ENCODE data around the gene UVSSA. TPM values are rescaled to one million over a fixed set of nuclear protein-coding genes. Genes with fewer than 3 reads are reported as not detected.

The UVSSA gene
- total RNA-seq, 4 donors from 2014 or later = 13.5 to 114 (median 34.2) TPM

- Histone ChIP-seq H3K4me1 (no peaks in the 10 kb centered on the region), H3K9me3 (no peaks in the 10 kb centered on the region), H3K4me3 (no peak overlapping the region), H3K27me3 (no peaks in the 10 kb centered on the region), H3K27ac (no peak overlapping the region), H3K36me3 (peaks cover 0 to 10% (median 3%) of the 10 kb centered on the region in 4 donors)
- TF ChIP-seq POLR2A (IDR thresholded peaks at IDR 0.05) (no peak), POLR2AphosphoS5 (IDR thresholded peaks at IDR 0.05) (no peak), EP300 (IDR thresholded peaks at IDR 0.05; ENCODE audit: low read depth) (no peak), CTCF (IDR thresholded peaks at IDR 0.05) (no peak)
- DNase-seq = no peak
- intact Hi-C loops (cut with DNase I; ENCODE audit: low total_unique reads) (no loop called here), in situ Hi-C loops (cut with MboI; ENCODE audit: low pct_ligation_motif_present in 1 of 4, low pct_unique_long_range_greater_than_20kb in 1 of 4, low sequenced_read_pairs in 3 of 4) (no loop called here)
- 94% methylated on average over 11 of the region's 11 CpGs; no CpG with 5 or more reads in 1 of the 2 donors for WGBS, 2 donors (ENCODE audit: low coverage in 1 of 2)
Observed at GRCh38 chr4:1325176-1325480, 21.9 kb upstream of the UVSSA start.

GRCh38 chr4:1325681-1326635 lies 21.1 kb upstream of the UVSSA start:
- no peak for DNase-seq
- 92% methylated on average over 34 of the region's 35 CpGs; no CpG with 5 or more reads in 1 of the 2 donors for WGBS, 2 donors (ENCODE audit: low coverage in 1 of 2)
- no peak for TF ChIP-seq POLR2AphosphoS5 (IDR thresholded peaks at IDR 0.05)
- TF ChIP-seq CTCF (IDR thresholded peaks at IDR 0.05) = no peak
- TF ChIP-seq POLR2A (IDR thresholded peaks at IDR 0.05) = no peak
- TF ChIP-seq EP300 (IDR thresholded peaks at IDR 0.05; ENCODE audit: low read depth) = no peak
- H3K27ac ChIP-seq = no peak overlapping the region
- peaks cover 0 to 10% (median 3%) of the 10 kb centered on the region in 4 donors for H3K36me3 ChIP-seq
- in situ Hi-C loops (cut with MboI; ENCODE audit: low pct_ligation_motif_present in 1 of 4, low pct_unique_long_range_greater_than_20kb in 1 of 4, low sequenced_read_pairs in 3 of 4) = no loop called here
- no peaks in the 10 kb centered on the region for H3K4me1 ChIP-seq
- no peaks in the 10 kb centered on the region for H3K27me3 ChIP-seq
- no peak overlapping the region for H3K4me3 ChIP-seq
- no peaks in the 10 kb centered on the region for H3K9me3 ChIP-seq
- intact Hi-C loops (cut with DNase I; ENCODE audit: low total_unique reads) = no loop called here

- H3K9me3 ChIP-seq = no peaks in the 10 kb centered on the region
- H3K27ac ChIP-seq = no peak overlapping the region
- TF ChIP-seq CTCF (IDR thresholded peaks at IDR 0.05) = no peak
- TF ChIP-seq POLR2AphosphoS5 (IDR thresholded peaks at IDR 0.05) = no peak
- TF ChIP-seq POLR2A (IDR thresholded peaks at IDR 0.05) = no peak
- TF ChIP-seq EP300 (IDR thresholded peaks at IDR 0.05; ENCODE audit: low read depth) = no peak
- intact Hi-C loops (cut with DNase I; ENCODE audit: low total_unique reads) = no loop called here
- no peak overlapping the region for H3K4me3 ChIP-seq
- no peak for DNase-seq
- H3K27me3 ChIP-seq = no peaks in the 10 kb centered on the region
- H3K36me3 ChIP-seq = peaks cover 0 to 10% (median 3%) of the 10 kb centered on the region in 4 donors
- H3K4me1 ChIP-seq = no peaks in the 10 kb centered on the region
- WGBS, 2 donors (ENCODE audit: low coverage in 1 of 2) = 93% methylated on average over 6 to 26 of the region's 30 CpGs
- in situ Hi-C loops (cut with MboI; ENCODE audit: low pct_ligation_motif_present in 1 of 4, low pct_unique_long_range_greater_than_20kb in 1 of 4, low sequenced_read_pairs in 3 of 4) = no loop called here
Observed at GRCh38 chr4:1326751-1327525, 20.1 kb upstream of the UVSSA start.
